GM12801 (cell line): ENCODE results near the gene SPATA31E1.

Source experiments
- TF ChIP-seq, protein P1 (sequence below): IDR thresholded peaks from one replicate; pipeline ENCODE4 v1.5.1; 2011; ENCODE audit warnings: control low read depth; ENCODE audit not compliant: insufficient read length; ENCODE audit errors: extremely low read depth

SPATA31E1 gene

DNA sequence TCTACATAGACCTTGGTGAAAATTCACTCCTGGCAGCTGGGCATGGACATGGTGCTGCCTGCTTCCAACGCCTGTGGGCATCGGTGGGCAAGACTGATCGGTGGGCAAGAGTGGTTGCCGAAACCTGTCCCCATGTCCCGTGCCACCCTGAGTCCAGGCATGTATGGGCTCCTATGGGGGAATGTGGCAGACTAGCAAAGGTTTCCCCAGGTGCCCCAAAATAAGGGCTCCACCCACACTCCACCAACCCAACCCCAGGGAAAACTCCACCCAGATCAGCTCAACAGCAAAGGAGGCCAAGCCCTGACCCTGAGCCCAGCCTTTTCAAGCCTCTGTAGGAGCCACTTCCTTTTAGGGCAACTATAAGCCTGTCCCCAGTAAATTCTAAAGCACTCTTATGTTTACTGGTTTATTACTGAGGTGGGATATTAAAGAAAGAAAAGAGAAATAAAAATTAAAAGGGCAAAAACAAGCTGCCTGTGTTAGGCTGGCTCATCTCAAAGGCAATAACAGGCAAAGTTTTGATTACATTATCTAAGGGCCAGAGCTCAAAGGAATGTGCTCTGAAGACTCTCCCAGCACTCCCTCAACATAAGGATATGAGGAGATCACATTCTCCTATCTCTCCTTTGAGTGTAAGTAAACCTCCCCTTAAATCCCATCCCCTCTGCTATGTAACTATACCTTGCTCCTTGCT, 8.9 kb upstream of the SPATA31E1 start:
- TF ChIP-seq, protein P1, sequence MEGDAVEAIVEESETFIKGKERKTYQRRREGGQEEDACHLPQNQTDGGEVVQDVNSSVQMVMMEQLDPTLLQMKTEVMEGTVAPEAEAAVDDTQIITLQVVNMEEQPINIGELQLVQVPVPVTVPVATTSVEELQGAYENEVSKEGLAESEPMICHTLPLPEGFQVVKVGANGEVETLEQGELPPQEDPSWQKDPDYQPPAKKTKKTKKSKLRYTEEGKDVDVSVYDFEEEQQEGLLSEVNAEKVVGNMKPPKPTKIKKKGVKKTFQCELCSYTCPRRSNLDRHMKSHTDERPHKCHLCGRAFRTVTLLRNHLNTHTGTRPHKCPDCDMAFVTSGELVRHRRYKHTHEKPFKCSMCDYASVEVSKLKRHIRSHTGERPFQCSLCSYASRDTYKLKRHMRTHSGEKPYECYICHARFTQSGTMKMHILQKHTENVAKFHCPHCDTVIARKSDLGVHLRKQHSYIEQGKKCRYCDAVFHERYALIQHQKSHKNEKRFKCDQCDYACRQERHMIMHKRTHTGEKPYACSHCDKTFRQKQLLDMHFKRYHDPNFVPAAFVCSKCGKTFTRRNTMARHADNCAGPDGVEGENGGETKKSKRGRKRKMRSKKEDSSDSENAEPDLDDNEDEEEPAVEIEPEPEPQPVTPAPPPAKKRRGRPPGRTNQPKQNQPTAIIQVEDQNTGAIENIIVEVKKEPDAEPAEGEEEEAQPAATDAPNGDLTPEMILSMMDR: no peak

- TF ChIP-seq, protein P1: no peak
Observed at GRCh38 chr9:87874304-87874623, 8.4 kb upstream of the SPATA31E1 start.

- TF ChIP-seq, protein P1: no peak
Observed at GRCh38 chr9:87875060-87875459, 7.6 kb upstream of the SPATA31E1 start.

- TF ChIP-seq, protein P1: no peak
Observed at GRCh38 chr9:87875831-87876545, 6.7 kb upstream of the SPATA31E1 start.

DNA sequence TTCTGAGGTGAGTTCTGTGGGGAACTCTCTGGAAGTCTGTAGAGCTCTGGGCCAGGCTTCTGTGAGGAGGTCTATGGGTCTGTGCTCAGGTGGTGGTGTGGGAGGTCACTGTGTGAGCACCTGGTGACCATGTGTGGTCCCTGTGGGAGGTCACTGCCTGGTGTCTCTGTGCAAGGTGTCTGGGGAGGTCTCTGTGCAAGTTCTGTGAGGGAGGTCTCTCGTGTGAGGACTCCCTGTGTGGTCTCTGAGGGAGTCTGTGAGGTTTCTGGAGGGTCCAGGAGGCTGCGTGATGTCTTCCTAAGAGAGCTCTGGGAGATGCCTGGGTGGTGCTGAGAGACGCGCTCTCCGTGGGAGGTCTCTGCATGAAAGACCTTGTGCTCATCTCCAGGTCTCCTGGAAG, 6.0 kb upstream of the SPATA31E1 start:
- TF ChIP-seq, protein P1: no peak

GRCh38 chr9:87878989-87879511, 3.6 kb upstream of the SPATA31E1 start:
- TF ChIP-seq, protein P1: no peak

DNA sequence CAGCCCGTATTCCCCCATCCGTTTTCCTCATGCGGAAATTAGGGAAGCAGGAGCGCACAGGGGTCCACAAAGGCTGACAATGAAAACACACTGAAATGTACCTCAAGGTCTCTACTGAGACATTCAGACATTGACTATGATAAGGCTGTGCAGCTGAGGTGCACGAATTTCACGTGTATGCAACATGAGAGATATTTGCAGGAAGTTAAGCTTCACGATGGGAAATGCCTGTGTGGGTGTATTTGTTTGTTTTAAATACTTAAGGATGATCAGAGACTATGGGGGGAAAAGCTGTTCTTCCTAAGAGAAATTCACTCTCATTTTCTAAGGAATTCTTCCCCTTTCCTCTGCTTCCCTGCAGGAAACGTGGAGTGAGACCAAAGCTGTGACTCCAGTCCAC, 2.6 kb upstream of the SPATA31E1 start:
- TF ChIP-seq, protein P1: no peak
